Stimulated activated CD4-positive, alpha-beta T cell treated with anti-CD3 and anti-CD28 coated beads, Interleukin-2, amount 100 ng/mL, for 48 hours (primary cell): ENCODE data around the gene SYNPO.

Source experiments
- DNase-seq, 2 donors: peaks; one replicate each; pipeline ENCODE4 v3.0.0-alpha.2; 2020

Gene SYNPO

GRCh38 chr5:150642991-150643710 lies 2.7 kb downstream of the SYNPO start:
- DNase-seq: no peak

- no peak for DNase-seq
Measured at GRCh38 chr5:150644058-150644457, 3.6 kb downstream of the SYNPO start.

- DNase-seq: no peak
Measured at GRCh38 chr5:150644514-150644913, 4.1 kb downstream of the SYNPO start.

- DNase-seq: no peak
Measured at GRCh38 chr5:150645070-150645700, 4.7 kb downstream of the SYNPO start.

GRCh38 chr5:150647275-150648251 lies 7.1 kb downstream of the SYNPO start:
- DNase-seq: no peak

GRCh38 chr5:150648294-150649107 lies 8.0 kb downstream of the SYNPO start:
- no peak for DNase-seq

- DNase-seq: no peak
Measured at GRCh38 chr5:150649108-150650020, 8.9 kb downstream of the SYNPO start.

DNA sequence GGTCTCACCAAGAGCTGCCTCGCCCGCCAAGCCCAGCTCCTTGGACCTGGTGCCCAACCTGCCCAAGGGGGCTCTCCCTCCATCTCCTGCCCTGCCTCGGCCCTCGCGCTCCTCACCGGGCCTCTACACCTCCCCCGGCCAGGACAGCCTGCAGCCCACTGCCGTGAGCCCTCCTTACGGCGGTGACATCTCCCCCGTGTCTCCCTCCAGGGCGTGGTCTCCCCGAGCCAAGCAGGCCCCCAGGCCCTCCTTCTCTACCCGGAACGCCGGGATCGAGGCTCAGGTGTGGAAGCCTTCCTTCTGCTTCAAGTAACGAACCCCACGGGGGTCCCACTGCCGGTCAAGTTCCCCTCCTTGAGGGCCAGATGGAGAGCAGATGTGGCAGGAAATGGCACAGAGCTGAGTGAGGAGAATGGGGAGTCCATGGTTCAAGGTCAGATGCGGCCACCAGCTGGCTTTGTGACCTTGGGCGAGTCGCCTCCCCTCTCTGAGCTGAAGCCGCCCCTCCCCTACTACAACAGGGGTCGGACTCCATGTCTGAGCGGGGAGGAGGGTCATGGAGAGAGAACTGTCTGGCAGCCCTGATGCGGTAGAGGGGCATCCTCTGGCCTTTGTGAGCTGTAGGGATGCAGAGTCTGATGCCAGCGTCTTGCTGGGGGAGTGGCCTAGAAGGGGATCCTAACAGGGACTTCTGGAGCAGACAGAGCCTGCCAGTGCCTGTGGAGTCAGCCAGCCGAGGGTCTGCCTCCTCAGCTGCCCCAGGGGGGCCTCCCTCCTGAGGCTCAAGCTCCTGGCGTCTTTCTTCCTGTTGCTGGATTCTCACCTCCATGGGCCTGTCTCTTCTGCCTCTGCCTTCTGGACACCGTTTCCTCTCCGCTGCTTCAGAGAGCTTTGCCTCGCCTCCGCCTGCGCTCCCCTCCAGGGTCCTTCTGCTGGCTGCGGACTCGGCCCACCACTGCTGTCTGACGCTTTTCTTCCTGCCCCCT lies 9.9 kb downstream of the SYNPO start:
- no peak for DNase-seq

DNA sequence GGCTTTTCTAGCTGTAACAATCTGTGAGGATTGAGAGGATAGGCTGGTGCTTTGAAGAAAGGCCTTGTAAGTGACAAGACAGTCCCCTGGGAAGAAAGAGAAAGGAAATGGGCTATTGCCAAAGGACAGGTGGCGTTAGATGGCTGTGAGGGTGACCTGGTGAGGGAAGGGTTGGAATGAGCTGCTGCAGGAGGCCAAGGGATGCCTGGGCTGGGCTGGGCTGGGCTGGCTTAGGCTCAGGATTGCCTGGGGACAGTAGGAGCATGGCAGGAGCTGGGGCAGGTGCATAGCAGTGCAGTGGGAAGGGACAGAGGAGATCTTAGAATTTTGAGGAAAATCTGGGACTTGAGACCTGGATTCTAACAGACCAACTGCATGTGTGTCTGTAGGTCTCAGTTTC lies 10.9 kb downstream of the SYNPO start:
- no peak for DNase-seq

DNA sequence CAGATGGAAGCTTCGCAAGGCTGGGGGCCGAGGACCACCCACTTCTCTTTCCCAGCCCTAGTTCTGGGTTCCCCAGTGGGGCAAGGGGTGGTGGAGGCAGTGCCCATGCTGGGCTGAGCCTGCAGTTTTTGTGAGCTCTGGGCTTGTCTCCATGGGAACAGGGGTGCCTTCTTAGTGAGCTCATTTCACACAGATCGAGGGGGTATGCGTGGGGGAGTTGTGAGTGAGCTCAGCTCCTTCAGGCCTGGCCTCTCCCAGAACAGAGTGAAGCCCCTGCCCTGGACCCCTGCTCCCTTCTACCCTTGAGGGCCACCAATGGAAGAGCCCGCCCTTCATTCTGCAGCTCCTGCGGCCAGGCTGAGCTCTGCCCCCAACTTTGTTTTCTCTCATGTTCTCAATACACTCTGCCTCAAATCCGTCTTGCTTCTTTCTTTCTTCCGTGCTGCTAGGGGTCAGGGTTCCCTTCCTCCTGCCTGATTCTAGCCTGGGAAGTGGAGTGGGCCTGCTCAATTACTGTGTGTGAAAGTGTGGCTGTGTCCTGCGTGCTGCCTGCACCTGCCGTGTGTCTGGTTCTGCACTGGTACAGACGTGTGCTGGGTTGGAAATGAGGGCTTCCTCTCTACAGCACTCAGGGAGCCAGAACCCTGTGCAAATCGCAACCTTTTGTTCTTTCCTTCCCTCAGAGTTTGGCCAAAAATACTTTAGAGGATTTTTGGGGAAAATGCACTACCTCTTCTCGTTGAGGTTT lies 11.6 kb downstream of the SYNPO start:
- no peak for DNase-seq

- DNase-seq: no peak
Measured at GRCh38 chr5:150653145-150653761, 12.8 kb downstream of the SYNPO start.

- no peak for DNase-seq
Measured at GRCh38 chr5:150653762-150654556, 13.5 kb downstream of the SYNPO start.

GRCh38 chr5:150655221-150655620 lies 14.8 kb downstream of the SYNPO start:
- no peak for DNase-seq

GRCh38 chr5:150656191-150657132 lies 16.0 kb downstream of the SYNPO start:
- DNase-seq: peak; percentile 58 to 74

DNA sequence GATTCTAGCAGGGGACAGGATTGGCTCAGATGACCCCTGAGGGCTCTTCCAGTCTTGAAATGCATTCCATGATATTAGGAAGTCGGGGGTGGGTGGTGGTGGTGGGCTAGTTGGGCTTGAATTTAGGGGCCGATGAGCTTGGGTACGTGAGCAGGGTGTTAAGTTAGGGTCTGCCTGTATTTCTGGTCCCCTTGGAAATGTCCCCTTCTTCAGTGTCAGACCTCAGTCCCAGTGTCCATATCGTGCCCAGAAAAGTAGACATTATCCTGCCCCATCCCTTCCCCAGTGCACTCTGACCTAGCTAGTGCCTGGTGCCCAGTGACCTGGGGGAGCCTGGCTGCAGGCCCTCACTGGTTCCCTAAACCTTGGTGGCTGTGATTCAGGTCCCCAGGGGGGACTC lies 17.7 kb downstream of the SYNPO start:
- DNase-seq: no peak

- no peak for DNase-seq
Measured at GRCh38 chr5:150658699-150659265, 18.3 kb downstream of the SYNPO start.
